PC-3 (cell line): ENCODE data around the gene KDM2B.

Source experiments
- CTCF ChIP-seq: fragments of 300-600 bp; sonication (generic); conservative IDR thresholded peaks from 2 replicates; pipeline ENCODE4 v1.5.1; 2017; ENCODE audit warnings: antibody characterized with exemption, low read depth, mild to moderate bottlenecking, low read length
- EZH2 ChIP-seq: fragments of 300-600 bp; sonication (generic); IDR thresholded peaks from one replicate; pipeline ENCODE4 v1.6.1; 2017; ENCODE audit warnings: antibody characterized with exemption, mild to moderate bottlenecking, low read length; ENCODE audit not compliant: unreplicated experiment
- EZH2phosphoT487 ChIP-seq: fragments of 300-600 bp; sonication (generic); IDR thresholded peaks from 2 replicates; pipeline ENCODE4 v1.6.1; 2018; ENCODE audit warnings: mild to moderate bottlenecking, antibody characterized with exemption, low read length, borderline replicate concordance

DNA sequence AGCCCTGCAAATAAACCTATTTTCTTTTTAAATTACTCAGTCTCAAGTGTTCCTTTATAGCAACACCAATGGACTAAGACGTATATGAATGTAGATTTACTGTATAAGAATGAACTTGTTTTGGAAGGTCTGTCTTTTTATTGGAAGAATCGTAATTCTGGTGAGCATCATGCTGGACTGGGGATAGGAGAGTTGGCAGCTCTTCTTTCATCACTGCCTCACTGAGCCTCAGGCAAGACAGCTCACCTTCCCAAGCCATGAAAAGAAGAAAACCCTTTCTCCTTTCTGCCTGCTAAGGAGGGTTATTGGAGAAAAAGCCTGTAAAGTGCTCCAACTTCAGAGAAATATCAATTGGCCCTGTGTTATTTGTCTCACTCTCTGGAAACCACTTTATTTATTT is 190.0 kb downstream of the KDM2B start:
- TF ChIP-seq CTCF, result no peak
- no peak for TF ChIP-seq EZH2
- TF ChIP-seq EZH2phosphoT487, result no peak
